ENCODE measurements around the gene MRGPRX3.

- TF ChIP-seq, protein P1, sequence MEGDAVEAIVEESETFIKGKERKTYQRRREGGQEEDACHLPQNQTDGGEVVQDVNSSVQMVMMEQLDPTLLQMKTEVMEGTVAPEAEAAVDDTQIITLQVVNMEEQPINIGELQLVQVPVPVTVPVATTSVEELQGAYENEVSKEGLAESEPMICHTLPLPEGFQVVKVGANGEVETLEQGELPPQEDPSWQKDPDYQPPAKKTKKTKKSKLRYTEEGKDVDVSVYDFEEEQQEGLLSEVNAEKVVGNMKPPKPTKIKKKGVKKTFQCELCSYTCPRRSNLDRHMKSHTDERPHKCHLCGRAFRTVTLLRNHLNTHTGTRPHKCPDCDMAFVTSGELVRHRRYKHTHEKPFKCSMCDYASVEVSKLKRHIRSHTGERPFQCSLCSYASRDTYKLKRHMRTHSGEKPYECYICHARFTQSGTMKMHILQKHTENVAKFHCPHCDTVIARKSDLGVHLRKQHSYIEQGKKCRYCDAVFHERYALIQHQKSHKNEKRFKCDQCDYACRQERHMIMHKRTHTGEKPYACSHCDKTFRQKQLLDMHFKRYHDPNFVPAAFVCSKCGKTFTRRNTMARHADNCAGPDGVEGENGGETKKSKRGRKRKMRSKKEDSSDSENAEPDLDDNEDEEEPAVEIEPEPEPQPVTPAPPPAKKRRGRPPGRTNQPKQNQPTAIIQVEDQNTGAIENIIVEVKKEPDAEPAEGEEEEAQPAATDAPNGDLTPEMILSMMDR (IDR thresholded peaks at IDR 0.05): no peak
- no peak for TF ChIP-seq POLR2A (IDR thresholded peaks at IDR 0.05)
Measured at GRCh38 chr11:18108254-18108653, 24.1 kb upstream of the MRGPRX3 start.
